CD1c-positive myeloid dendritic cell (primary cell): ENCODE data around the gene C20orf202.

ENCODE experiments used
- DNase-seq: peaks from one replicate; pipeline ENCODE4 v3.0.0-alpha.2; 2016; ENCODE audit errors: extremely low spot score

C20orf202 gene

DNA sequence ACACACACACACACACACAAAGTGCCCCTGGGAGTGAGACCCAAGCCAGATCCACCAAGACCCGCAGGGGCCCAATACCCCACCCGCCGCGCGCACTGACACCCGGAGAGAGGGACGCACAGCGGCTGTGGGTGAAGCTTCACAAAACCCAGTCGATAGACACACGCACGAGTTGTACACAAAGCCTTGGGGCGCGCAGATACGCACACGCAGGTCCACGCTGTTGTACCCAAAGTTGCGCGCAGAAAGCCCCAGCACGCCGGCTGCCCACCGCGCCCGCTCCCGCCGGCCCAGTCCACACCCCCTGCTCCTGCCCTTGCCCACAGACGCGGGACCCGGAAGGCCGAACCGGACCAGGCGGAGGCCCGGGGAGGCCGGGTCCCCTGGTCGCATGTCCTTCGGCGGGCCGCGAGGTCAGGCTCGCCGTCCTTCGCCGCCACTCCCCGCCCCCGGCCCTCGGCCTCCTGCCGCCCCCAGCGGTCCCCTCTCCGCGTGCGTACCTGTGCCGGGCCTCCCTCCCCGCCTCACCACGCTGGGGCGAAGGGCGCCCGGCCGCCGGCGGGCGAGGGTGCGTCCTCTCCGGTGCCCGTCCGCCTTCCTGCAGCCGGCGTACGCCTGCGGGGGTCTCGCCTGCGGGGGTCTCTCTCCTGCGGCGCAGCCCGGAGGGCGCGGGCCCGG lies 18.5 kb upstream of the C20orf202 start, which contains the start of gene TMEM74B:
Gene TMEM74B, minus strand, starts transcription at position 344 of the 678 bp plus-strand sequence. CDS start 1,180 bp downstream, outside the sequence.
- no peak for DNase-seq

DNA sequence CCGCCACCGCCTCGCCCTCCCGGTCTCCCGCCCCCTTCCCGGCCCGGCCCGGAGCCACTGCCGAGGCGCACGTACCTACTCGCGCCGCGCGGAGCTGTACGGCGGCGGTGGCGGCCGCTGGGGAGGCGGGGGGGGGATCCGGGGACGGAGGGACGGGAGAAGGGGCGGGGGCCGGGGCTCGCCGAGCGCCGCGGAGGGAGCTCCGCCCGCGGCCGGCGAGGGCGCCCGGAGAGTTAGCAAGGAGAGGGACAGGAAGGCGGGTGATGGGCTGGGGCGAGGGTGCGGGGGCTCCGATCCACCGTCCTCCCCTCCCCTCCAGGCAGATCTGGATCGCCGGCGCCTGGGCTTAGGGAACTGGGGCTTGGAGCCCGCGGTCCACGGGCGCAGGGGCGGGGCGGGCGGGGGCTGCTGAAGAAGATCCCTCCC lies 17.9 kb upstream of the C20orf202 start:
- DNase-seq, result no peak

- DNase-seq, result peak; percentile 54
These were observed 17.4 kb upstream of the C20orf202 start for GRCh38 chr20:1185790-1186334.

- no peak for DNase-seq
These were observed 16.8 kb upstream of the C20orf202 start for GRCh38 chr20:1186367-1186991.

DNA sequence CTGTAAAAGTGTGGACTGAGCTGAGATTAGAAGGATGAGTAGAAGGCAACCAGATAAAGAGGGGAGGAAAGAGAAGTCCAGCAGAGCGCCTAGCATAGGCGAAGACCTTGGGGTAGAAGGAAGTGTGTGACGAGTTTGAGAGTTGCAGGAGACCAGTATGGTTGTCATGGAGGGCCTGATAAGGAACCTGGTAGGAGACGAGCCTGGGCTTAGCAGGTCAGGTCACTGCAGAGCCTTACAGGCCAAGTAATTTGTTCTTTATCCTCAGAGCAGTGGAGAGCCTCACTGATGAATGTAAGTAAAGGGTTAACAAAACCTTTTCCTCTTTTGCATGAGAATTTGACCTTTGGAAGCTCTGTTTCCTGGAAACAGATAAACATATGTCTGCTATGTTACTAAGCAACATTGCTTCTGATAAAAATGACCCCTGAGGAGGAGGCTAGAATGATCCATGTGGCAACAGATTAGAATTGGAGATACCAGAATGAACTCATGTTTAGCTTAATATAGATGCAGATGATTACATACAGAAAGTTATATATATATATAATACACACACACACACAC lies 15.6 kb upstream of the C20orf202 start:
- peak; percentile 14 for DNase-seq

DNA sequence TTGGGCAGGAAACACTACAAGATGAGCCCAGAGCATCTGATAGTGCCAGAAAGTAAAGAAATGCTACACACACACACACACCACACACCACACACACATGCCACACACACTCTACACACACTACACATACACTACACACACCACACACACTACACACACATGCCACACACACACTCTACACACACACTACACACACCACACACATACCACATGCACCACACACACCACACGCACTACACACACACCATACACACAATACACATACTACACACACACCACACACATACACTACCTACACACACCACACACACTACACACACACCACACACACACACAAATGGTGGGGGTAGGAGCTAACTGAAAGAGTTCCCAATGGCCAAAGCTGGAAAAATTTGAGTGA lies 14.9 kb upstream of the C20orf202 start:
- no peak for DNase-seq

GRCh38 chr20:1189827-1190226 lies 13.4 kb upstream of the C20orf202 start:
- DNase-seq, result no peak

DNA sequence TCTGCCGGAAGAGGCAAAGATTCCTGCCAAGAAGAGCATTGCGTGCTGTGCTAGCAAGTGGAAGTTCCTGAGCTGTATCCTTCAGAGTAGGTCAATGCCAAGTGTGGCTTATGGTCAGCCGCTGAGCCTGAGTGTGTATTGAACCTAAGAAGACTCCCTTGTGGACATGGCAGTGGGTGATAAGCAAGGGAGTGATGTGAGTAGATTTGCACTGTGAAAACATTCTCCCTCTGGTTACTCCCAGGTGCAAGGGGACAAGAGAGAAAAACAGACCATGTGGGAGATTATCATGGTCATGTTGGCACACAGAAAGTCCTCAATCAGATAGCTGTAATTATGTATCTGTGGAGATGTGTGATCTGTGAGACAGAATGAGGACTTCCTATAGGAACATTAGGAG lies 12.4 kb upstream of the C20orf202 start:
- no peak for DNase-seq

DNA sequence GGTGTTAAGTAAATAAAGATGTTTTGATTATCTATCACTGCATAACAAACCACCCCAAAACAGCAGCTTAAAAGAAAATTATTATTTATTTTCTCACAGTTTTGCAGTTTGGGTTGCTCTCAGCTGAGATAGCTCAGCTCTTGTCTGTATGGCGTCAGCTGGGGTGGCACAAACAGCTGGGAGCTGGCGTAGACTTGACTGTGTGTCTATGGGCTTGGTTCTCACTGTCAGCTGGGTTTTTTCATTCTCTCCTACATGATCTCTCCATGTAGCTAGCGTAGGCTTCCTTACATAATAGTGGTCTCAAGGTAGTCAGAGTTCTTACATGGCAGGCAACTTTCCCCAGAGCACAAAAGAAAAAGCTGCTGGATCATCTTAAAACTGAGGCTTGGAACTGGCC lies 12.0 kb upstream of the C20orf202 start:
- DNase-seq, result no peak

DNA sequence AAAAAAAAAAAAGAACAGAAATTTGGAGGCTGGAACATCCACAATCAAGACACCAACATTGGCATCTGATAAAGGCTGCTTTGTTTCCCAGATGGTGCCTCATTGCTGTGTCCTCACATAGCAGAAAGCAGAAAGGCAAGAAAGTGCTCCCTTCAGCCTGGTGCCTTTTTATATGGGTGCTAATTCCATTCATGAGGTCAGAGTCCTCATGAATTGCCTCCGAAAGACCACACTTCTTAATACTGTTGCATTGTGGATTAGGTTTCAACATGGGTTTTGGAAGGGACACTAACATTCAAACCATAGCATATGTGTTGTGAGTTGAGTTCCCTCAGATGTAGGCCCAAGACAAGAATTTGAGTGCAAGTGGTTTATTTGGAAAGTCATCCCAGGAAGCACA lies 8.0 kb upstream of the C20orf202 start:
- no peak for DNase-seq

DNA sequence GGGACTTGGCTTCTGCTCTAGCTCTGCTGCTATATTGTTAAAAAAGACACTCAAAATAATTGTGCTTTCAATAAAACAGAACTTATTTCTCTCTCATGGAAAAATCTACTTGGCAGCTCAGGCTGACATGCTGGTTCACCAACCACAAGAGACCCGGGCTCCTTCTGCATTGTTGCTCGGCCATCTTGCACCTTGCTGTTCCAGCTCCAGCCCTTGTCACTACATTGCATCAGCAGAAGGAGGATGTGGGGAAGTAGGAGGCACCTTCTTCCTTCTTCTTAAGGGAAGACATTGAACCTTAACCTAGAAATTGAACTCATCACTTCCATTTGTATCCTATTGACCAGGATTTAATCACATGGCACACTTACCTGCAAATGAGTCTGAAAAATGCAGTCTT lies 6.6 kb upstream of the C20orf202 start:
- DNase-seq, result peak; percentile 37

DNA sequence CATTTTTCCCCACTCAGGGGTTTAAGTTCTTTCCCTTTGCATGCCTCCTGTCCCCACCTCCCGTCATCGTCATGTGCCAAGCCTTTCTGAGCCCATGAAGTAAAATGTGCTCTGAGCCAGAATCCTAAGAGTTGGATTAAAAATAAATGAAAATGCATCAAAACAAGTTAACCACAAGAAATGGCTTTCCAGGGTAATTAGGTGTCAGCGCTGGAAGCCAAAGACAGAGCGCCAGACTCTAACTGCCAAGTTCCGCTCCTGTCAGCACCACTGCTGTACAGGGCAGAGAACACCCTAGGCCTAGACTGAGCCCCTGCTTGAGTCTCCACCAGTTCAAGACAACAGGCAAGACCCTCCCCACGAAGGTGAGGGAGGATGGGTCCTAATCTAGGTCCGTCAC lies 5.5 kb upstream of the C20orf202 start:
- DNase-seq, result no peak

DNA sequence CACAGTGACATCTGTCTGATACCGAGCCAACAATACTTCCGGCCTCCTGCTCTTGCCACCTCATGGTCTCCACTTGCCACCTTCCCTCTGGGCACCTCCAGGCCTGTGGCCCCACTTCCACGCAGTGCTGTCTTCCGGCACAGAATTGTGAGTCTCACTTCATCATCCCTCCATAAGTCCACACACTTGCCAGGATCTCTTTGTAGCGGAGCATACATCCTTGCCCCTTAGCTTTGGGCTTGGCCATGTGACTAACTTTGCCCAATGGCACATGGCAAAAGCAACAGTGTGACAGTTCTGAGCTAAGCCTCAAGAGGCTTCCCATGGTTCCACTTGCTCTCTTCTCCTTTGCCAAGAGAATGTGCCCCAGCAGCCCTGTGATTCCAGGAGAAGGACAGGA lies 4.5 kb upstream of the C20orf202 start:
- DNase-seq, result no peak

DNA sequence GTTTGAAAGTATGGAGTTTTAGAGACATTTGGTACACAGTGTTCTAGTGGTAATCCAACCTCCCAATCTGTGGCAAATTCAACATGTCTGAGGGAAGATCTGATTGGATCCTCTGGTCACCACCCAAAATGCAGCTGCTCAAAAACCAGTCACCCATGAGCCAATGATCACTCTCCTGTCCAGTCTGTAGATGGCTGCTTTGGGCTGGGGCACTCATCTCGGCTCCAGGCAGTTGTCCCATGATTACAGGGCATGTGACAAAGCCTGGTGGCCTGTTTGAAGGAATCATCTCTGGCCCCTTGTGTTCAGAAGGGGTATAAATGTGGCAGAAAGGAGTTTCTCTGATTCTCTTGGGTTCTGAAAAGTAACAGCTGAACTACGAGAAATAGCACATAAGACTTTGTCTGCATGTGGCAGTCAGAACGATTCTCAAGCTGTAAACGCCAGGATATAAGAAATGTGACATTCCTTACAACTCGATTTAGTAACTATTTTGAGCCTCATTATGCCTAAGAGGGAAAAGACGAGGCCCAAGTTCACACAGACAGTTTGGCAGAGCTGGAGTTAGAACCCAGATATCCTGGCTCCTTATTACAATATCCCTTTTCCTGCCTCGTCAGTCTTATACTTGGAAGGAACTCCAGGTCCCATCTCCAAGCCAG lies 3.9 kb upstream of the C20orf202 start:
- DNase-seq, result no peak

GRCh38 chr20:1199964-1200363 lies 3.3 kb upstream of the C20orf202 start:
- no peak for DNase-seq

- no peak for DNase-seq
These were observed 376 bp downstream of the C20orf202 start for GRCh38 chr20:1203630-1204029.

DNA sequence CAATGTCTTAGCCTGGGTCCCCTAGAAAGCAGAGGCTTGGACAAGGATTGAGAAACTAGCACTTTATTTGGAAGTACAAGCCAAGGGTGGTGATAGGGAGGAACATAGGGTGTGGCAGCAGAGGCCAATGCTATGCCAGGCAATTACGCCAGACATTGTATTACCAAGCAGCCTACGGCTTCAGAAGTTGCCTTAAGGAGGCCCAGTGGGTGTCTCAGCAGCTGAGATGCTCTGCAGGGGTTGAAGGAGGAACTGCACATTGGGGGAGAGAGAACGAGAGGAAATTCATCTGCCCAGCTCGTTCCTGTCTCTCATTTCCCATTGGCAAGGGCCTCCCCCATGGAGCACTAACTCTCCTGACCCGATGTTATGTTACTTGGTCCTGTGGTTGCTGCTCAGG lies 859 bp downstream of the C20orf202 start:
- peak; percentile 21 for DNase-seq

- no peak for DNase-seq
These were observed 1.3 kb downstream of the C20orf202 start for GRCh38 chr20:1204576-1204975.

- DNase-seq, result no peak
These were observed 2.5 kb downstream of the C20orf202 start for GRCh38 chr20:1205802-1206201.

DNA sequence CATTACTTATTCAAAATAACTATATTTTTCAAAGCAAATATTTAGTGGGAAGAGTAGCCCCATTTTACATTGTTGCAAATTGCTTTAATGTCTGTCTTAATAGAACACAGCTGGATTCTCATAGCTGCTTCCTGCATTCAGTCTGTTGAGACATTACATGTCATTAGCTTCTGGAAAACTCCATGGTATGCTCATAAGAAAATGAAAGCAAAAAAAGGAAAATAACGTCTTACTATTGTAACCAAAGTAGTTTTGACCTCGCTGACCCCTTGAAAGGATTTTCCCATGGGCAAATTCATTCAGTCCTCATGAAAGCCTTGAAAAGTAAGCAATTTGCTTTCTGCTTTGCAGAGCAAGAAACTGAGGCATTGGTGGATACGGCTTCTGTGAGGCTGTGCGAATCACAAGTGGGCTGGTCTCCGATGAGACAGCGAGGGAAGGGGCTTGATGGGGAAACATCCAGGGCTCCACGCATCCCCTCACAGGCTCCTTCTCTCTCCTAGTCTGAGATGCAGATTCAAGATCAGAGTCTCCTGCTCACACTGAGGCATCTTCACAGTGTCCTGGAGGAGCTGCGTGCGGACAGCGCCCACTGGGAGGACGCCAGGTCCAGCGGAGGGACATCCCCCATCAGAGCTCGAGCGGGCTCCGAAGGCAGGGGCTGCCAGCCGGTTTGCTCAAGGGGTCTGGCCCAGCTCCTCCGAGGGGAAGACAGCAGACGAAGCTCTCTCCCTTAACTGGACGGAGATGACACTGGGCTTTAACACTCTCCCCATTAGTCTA lies 3.3 kb downstream of the C20orf202 start:
- no peak for DNase-seq

GRCh38 chr20:1207293-1207878 lies 4.1 kb downstream of the C20orf202 start:
- DNase-seq, result no peak
